ENCODE data around the gene FMO1.

DNA sequence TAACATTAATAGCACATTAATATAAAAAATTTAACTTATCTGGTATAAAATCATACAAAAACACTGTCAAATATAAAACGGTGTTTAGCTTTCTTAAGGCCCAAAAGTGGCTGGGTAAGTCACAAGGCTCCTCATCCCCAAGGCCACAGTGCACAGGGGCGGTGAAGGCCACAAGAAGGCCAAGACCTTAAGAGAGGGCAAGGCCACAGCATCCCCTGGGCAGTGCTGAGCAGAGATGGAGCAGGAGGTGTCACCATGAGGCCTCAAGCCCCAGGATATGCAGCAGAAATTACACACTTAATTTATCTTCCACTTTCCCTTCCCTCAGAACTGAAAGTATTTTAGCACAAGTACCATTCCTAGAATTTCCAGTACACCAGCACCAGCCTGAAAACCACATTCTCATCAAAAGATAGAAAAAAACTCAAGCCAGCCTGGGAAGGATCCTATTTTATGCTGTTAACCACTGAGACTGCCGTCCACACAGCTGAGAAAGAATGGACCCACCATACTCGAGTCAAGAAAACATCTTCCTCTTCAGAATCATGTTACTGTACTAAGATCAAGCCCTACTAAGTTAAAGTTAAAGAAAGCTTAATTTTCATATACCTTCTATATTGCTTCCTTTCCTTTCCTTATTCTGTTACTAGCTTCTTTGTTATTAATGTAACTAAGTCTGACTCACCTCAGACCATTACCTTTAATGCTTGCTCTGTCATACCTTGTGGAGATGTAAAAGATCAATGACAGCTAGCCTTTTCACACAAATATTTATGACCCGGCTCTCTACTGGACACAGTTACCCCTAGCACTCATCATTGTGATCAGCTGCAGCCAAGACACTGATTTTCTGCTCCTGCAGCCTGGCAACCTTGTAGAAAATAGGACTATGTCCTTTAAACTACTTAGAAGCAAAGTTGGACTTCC, 26.4 kb upstream of the FMO1 start:
- TF ChIP-seq REST (IDR thresholded peaks at IDR 0.05; ENCODE audit: insufficient read depth in 1 of 2, low read depth in 2 of 2, low read length in 2 of 2) = no peak
- no peak for TF ChIP-seq POLR2AphosphoS5 (IDR thresholded peaks at IDR 0.05; ENCODE audit: low read depth, low read length)
- TF ChIP-seq SIN3A (IDR thresholded peaks at IDR 0.05; ENCODE audit: borderline replicate concordance, insufficient read depth, low read length) = no peak
- TF ChIP-seq TAF1 (IDR thresholded peaks at IDR 0.05; ENCODE audit: borderline replicate concordance, insufficient read depth, low read length) = no peak

All from PFSK-1 (cell line).